ENCODE data around the gene NADK. TPM values are rescaled to one million over a fixed set of nuclear protein-coding genes. Genes with fewer than 3 reads are reported as not detected.

The NADK gene
- polyA plus RNA-seq, 1 experiment: 37.8 TPM

GRCh38 chr1:1782399-1783221, 4.3 kb upstream of the NADK start:
- ChIA-PET POLR2A (interaction anchor here (0.6 kb wide), 1 partner anchor 32 kb away, joined by 7 read pairs; no protein-coding TSS in a partner anchor), CTCF (interaction anchor here (0.9 kb wide), 1 partner anchor 122 kb away, joined by 3 read pairs; no protein-coding TSS in a partner anchor)
- Histone ChIP-seq H3K27ac (ENCODE audit: low read depth, low read length) (peak overlapping the region; percentile 75), H3K9me3 (ENCODE audit: control insufficient read depth, insufficient read depth, low read length) (no peaks in the 10 kb centered on the region; the same call in 1 of the 2 replicates), H3K27me3 (ENCODE audit: control insufficient read depth, insufficient read depth, low read length) (no peaks in the 10 kb centered on the region), H3K4me3 (ENCODE audit: low read depth, low read length) (no peak overlapping the region)
- TF ChIP-seq, protein P1, sequence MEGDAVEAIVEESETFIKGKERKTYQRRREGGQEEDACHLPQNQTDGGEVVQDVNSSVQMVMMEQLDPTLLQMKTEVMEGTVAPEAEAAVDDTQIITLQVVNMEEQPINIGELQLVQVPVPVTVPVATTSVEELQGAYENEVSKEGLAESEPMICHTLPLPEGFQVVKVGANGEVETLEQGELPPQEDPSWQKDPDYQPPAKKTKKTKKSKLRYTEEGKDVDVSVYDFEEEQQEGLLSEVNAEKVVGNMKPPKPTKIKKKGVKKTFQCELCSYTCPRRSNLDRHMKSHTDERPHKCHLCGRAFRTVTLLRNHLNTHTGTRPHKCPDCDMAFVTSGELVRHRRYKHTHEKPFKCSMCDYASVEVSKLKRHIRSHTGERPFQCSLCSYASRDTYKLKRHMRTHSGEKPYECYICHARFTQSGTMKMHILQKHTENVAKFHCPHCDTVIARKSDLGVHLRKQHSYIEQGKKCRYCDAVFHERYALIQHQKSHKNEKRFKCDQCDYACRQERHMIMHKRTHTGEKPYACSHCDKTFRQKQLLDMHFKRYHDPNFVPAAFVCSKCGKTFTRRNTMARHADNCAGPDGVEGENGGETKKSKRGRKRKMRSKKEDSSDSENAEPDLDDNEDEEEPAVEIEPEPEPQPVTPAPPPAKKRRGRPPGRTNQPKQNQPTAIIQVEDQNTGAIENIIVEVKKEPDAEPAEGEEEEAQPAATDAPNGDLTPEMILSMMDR (IDR thresholded peaks at IDR 0.05; ENCODE audit: low read depth, low read length): no peak
- no peak for DNase-seq (ENCODE audit: low read depth, low spot score)

- TF ChIP-seq, protein P1 (IDR thresholded peaks at IDR 0.05; ENCODE audit: low read depth, low read length): no peak
- ChIA-PET POLR2A (interaction anchor here (0.6 kb wide), 1 partner anchor 519 kb away, joined by 3 read pairs; no protein-coding TSS in a partner anchor), CTCF (interaction anchor here (0.7 to 0.9 kb wide), 2 partner anchors 73 to 123 kb away, joined by 3 to 4 read pairs; no protein-coding TSS in a partner anchor)
- Histone ChIP-seq H3K27me3 (ENCODE audit: control insufficient read depth, insufficient read depth, low read length) (no peaks in the 10 kb centered on the region), H3K27ac (ENCODE audit: low read depth, low read length) (no peak overlapping the region), H3K9me3 (ENCODE audit: control insufficient read depth, insufficient read depth, low read length) (no peaks in the 10 kb centered on the region; the same call in 1 of the 2 replicates), H3K4me3 (ENCODE audit: low read depth, low read length) (no peak overlapping the region)
- no peak for DNase-seq (ENCODE audit: low read depth, low spot score)
Observed at GRCh38 chr1:1781526-1781903, 3.2 kb upstream of the NADK start.

- Histone ChIP-seq H3K27ac (ENCODE audit: low read depth, low read length) (peak overlapping the region; percentile 11), H3K27me3 (ENCODE audit: control insufficient read depth, insufficient read depth, low read length) (no peaks in the 10 kb centered on the region), H3K9me3 (ENCODE audit: control insufficient read depth, insufficient read depth, low read length) (no peaks in the 10 kb centered on the region; the same call in 1 of the 2 replicates), H3K4me3 (ENCODE audit: low read depth, low read length) (no peak overlapping the region)
- no peak for DNase-seq (ENCODE audit: low read depth, low spot score)
- ChIA-PET CTCF (interaction anchor here (1.2 kb wide), 1 partner anchor 125 kb away, joined by 4 read pairs; no protein-coding TSS in a partner anchor), POLR2A (interaction anchor here (0.5 kb wide), 1 partner anchor 41 kb away, joined by 5 read pairs; no protein-coding TSS in a partner anchor)
- TF ChIP-seq, protein P1 (IDR thresholded peaks at IDR 0.05; ENCODE audit: low read depth, low read length): no peak
Observed at GRCh38 chr1:1780598-1781525, 2.6 kb upstream of the NADK start.

DNA sequence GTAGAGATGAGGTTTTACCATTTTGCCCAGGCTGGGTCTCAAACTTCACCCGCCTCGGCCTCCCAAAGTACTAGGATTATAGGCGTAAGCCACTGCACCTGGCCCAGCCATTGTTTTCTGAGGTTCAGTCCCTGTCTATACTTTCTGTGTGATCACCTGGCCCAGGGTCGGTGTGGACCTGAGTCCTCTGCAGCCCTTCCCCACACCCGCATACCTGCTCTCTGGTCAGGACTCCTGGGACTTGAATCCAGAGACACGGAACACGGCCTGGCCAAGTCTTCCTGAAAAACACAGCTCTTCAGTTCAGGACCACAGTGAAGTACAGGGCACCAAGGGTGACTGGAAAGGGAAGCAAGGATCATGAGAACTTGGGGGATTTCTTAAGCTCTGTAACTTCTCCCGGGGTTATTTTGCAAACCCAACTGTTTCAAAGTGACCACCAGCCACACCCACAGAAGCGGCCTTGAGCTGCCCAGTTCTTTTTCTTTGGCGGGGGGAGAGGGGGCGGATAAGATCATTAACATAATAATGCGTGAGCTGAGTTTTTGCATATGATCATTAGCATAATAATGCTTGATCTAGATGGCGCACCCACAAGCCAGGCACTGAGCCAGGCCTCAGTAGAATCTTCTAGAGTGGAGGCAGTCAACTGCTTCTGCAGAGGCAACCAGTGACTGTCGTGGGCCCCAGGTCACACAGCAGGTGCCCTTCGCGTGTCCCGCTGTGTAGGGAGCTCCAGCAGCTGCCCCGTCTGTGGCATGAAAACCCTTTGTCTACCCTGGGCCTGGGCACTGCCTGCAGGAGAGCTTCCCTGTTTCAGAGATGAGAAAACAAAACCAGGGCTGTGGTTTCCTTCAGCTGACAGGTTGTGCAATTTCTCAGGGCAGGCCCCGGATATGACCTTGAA, 1.7 kb upstream of the NADK start:
- ChIA-PET POLR2A (interaction anchor here (0.5 to 0.7 kb wide), 2 partner anchors 25 to 42 kb away, joined by 3 to 5 read pairs; no protein-coding TSS in a partner anchor), CTCF (interaction anchor here (1.2 kb wide), 1 partner anchor 126 kb away, joined by 4 read pairs; no protein-coding TSS in a partner anchor)
- no peaks in the 10 kb centered on the region for H3K27me3 ChIP-seq (ENCODE audit: control insufficient read depth, insufficient read depth, low read length)
- TF ChIP-seq, protein P1 (IDR thresholded peaks at IDR 0.05; ENCODE audit: low read depth, low read length): no peak
- H3K4me3 ChIP-seq (ENCODE audit: low read depth, low read length): no peak overlapping the region
- no peaks in the 10 kb centered on the region; the same call in 1 of the 2 replicates for H3K9me3 ChIP-seq (ENCODE audit: control insufficient read depth, insufficient read depth, low read length)
- no peak for DNase-seq (ENCODE audit: low read depth, low spot score)
- no peak overlapping the region for H3K27ac ChIP-seq (ENCODE audit: low read depth, low read length)

All from AG04450 (cell line).